Mammary epithelial cell (primary cell): ENCODE results near the gene ACSBG1.

Source experiments
- CTCF ChIP-seq, 2 donors: IDR thresholded peaks in 1 of 2; conservative IDR thresholded peaks in 1 of 2; 2 replicates each; pipeline ENCODE4 v1.5.1; 2011 to 2012; ENCODE audit warnings: inconsistent platforms in 2 of 2, low read length in 2 of 2, mild to moderate bottlenecking in 2 of 2, control low read depth in 1 of 2, low read depth in 1 of 2; ENCODE audit not compliant: insufficient read depth in 1 of 2; ENCODE audit errors: extremely low read depth in 1 of 2
- EZH2 ChIP-seq: IDR thresholded peaks from 2 replicates; pipeline ENCODE4 v1.6.1; 2012; ENCODE audit warnings: low read length, inconsistent platforms, borderline replicate concordance

GRCh38 chr15:78203346-78204225, 30.8 kb downstream of the ACSBG1 start:
- TF ChIP-seq CTCF (conservative IDR thresholded peaks at IDR 0.05 in 1 of 2, IDR thresholded peaks at IDR 0.05 in 1 of 2; ENCODE audit: extremely low read depth in 1 of 2, insufficient read depth in 1 of 2, low read depth in 1 of 2, low read length in 2 of 2) (no peak), EZH2 (no peak)
